CD4-positive, alpha-beta T cell treated with Interleukin-4 for 1 hour (primary cell): ENCODE results near the gene FXYD2.

Source experiments
- DNase-seq, 2 donors: peaks; one replicate each; pipeline ENCODE4 v3.0.0-alpha.2; 2020 to 2022

FXYD2 gene

DNA sequence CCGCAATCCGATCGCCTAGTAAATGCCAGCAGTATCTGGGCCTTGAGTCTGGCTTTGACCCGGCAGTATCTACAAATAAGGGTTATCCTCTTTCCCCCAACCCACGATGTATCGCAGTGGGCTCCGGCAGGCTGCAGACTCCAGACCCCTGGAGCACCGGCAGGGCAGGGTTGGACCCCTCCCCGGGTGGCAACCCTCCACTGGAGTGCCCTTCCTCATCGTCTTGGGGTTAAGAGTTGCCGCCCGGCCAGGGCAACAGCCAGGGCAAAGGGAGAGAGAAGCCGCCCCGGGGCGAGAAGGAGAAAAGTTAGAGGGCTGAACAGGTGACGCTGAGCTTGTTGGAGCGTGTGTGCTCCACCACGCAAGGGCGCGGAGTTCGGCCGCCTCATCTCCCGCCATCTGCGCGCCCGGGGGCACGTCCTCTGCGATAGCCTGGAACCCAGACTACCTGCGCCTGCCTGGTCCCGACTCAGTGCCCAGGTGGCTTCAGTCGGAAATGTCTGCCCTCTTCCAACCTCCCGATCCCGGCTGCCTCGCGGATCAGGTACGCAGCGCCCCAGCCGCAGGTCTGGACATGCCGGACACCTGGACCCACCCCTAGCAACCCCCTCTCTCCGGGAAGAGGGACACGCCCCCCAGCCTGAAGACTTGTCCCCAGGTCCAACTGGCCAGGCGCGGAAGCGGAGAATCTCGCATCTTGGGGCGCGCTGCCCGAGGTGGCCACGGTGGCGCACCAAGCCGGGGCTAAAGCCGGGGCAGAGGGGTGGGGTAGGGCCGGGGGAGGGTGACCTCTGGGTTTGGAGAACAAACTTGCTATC is 28.7 kb downstream of the FXYD2 start:
- no peak for DNase-seq

- no peak for DNase-seq
These were observed 29.5 kb downstream of the FXYD2 start for GRCh38 chr11:117794772-117795629.

DNA sequence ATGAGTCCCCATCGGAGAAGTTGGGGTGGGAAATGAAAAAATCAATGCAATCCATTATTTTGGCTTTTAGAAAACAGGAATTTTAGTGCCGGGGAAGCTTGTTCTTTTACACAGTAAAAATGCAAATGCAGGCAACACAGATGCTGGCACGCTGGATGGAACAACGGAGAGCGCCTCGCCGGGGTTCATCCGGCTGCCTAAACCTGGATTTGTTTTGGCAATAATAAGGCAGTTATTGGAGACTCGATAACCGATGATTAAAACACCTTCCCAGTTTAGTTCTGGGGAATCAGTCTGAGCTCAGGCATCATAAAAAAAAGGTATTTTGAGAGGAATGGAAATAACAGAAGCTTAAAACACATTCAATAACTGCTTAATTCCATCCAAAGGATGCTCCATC is 30.4 kb downstream of the FXYD2 start:
- no peak for DNase-seq

GRCh38 chr11:117793583-117793982 is 31.0 kb downstream of the FXYD2 start:
- DNase-seq, result no peak

DNA sequence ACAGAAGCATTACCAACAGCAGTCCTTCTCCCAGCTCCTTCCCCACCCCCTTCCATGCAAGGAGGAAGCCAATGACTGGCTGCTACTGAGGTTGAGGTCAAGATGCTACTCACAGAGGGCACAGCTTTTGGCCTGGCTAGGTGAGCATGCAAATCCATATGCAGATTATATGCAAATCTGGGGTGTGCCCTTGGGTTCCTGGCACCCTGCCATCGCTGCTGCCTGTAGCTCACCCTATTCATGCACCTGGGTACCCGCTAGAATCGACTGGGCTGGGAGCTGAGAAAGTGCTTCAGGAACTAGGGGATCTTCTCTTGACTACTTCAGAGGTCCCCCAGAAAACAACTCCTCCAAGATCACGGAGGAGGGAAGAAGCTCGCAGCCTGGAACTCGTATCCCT is 31.6 kb downstream of the FXYD2 start:
- no peak for DNase-seq

GRCh38 chr11:117792241-117792640 is 32.3 kb downstream of the FXYD2 start:
- DNase-seq, result no peak

DNA sequence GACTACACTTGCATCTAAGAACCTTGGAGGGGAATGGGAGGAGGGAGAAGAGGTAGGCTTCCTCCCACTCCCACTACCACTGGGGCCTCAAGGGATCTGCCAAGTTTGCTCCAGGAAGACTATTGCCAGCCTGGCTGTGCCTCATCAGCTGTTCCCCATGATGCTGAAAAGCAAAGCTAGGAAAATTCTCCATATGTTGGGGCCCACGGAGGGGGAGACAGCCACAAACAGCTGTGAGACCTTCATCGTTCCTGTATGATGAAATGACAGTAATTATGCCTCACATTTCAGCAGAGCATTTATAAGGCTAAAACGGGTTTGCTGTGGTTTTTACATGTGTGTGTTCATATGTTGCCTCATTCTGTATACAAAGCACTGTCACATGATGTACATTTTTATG is 34.3 kb downstream of the FXYD2 start:
- no peak for DNase-seq

GRCh38 chr11:117789241-117789640 is 35.3 kb downstream of the FXYD2 start:
- no peak for DNase-seq

DNA sequence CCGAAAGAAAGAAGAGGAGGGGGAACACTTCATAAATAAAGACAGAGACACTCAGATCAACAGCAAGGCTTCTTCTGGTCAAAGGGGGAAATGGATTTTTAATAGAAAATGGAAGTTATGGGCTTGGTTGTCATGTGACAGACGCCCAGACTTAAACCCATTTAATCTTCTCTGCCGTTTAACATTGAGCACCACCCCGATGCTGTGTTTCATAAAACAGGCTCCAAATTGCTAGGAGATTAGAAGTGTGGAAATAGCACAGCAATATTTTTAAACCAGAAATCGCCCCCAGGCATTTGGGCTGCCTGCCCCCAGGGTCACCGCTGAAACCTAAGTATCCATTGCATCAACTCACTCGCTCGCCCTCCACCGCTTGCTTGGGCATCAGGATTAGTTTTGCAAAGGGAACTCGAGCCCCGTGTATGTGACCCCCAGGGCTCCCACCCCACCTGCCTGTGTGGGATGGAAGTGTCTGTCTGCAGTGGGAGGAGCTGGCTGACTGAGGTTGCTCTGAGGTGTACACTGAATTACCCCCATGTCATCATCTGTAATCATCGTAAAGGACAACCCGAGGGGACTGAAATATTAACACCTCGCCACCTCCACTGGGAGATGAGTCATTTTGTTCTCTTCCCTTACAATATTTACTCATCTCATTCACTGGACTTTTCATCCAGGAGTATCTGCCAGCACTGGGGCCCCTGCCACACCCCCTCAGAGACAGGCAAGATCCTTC is 38.2 kb downstream of the FXYD2 start:
- DNase-seq, result no peak

DNA sequence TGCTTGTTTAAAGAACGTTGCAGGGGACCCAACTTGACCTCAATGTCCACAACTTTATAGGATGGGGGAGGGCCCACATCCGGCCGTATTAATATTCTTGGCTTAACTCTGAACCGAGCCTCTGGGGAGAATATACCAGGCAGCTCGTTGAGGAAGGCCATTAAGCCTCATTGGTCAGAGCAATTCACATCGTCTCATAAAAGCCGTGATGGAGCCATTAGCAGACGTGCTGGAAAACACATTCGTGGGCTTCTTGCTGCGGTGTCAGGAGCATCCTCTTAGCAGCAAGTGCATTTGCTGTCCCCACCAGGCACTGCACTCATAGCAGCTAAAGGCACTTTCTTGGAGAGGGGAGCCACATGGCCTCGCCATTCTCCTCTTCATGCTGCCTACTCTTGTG is 42.4 kb downstream of the FXYD2 start:
- no peak for DNase-seq

DNA sequence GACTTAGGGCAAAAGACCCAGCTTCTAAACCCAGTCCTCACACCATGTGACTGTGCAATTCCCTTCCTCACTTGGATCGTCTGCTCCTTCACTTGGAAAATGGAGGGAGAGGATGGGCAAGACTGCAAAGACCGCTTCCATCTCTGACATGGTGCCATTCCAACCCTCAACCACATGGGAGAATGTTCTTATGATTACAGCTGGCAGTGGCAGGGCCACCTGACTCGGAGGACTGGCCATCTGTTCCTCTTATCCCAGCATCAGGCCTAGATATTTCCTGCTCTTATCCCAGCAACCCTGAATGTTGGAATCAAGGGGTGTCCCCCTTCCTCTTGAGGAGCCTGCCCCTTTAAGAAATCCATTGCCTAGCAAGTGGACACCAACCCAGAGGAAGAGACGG is 42.9 kb downstream of the FXYD2 start:
- no peak for DNase-seq

DNA sequence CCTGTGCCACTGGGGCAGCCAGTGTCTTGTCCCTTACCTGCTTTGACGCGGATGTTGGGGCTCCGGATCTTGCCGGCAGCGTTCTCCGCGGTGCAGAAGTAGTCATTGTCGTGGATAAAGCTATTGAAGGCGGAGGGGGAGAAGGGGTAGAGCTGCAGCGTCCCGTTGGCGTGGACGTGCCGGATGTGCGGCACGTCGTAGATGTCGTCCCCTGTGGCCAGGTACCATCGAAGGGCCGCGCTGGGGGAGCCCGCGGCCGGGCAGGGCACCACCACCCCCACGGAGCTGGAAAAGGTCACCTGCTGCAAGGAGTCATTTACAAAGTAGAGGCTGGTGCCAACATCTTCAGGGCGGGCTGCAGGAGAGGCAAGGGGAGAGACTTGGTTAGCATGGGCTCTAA is 44.1 kb downstream of the FXYD2 start:
- no peak for DNase-seq

DNA sequence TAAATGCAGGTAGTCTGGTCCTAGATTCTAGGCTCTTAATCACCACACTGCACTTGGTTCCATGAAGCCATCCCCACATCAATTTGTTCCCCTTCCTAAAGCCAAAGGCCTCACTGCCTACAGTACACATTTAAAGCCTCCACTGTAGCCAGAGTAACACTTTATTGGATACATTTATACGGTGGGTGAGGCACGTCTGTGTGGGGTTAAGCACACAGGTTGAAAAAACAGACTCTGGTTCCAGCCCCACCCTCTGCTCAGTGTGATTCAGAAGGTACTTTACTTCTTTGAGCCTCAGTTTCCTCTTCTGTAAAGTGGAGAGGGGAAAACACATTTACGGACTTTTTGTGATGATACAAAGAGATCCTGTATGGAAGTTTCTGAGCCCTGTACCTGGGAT is 50.0 kb downstream of the FXYD2 start:
- DNase-seq, result no peak

DNA sequence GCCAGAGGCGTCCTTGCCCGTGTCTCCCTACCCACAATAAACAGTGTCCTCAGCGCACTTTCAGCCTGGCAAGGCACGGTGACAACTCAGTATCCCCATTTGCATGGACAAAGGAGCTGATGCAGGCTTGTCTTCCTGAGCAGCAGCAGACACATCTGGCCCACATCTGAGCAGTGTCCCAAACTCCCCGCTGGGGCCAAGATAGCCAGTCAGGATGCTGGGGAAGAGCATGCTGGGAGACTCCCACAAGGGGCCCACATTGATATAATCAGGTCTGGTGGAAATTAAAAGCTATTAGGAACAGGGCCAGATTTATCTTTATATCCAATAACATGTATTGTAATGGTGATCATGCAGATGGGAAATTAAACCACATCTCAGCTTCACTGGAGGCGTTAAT is 52.2 kb downstream of the FXYD2 start:
- DNase-seq, result no peak

- no peak for DNase-seq
These were observed 52.7 kb downstream of the FXYD2 start for GRCh38 chr11:117771841-117772240.

DNA sequence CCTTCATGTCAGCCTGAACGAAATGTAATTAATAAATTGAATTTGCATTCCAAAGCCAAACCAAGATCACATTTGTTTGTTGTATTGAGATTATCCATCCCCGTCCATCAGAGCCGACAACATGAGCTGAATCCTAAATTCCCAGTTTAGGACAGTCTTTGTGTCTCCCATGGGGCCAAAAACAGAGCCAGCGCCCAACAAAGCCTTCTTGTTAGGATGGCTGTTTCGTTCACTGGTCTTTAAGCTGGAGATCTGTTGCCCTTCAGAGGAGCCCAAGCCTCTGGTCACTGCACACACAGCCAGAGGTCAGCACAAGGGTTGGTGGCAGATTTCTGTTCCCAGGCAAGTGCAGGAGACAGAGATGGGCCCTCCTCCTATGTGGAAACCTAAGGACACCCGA is 53.3 kb downstream of the FXYD2 start:
- DNase-seq, result no peak

DNA sequence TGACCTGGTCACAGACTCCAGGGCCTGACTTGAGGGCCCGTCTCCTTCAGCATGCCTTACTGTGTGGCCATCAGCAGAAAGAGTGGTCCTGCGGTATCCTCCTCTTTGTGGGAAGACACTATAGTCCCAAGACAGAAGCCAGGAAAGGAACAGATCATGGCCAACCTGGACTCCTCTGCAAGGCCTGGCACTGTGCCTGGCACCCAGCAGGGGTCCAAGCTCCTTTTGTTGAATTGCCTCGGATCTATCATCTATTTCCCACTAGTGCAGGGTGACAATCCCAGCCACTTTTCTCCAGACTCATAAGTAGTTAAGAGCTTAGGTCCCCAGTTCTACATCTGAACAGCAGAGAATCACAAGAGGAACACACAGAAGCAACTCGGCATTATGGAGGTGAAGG is 54.5 kb downstream of the FXYD2 start:
- no peak for DNase-seq
